Hepatocyte (in vitro differentiated cells): ENCODE data around the gene PLXND1. TPM values are rescaled to one million over a fixed set of nuclear protein-coding genes. Genes with fewer than 3 reads are reported as not detected.
"Not testable (repeated sequence)": the region's sequence is repeated elsewhere in the genome, so short reads cannot be mapped to it uniquely, and the experiment has no call there.

ENCODE experiments used
- DNase-seq: peaks from one replicate; pipeline ENCODE4 v3.0.0-alpha.2; 2016; ENCODE audit warnings: low spot score
- H2AFZ ChIP-seq: fragments of 200-600 bp; sonication (generic); 2 replicates; pipeline ENCODE4 v1.6.0; 2016; ENCODE audit warnings: antibody characterized with exemption, mild to moderate bottlenecking
- H3K27ac ChIP-seq: fragments of 200-600 bp; sonication (generic); 2 replicates; pipeline ENCODE4 v1.5.1; 2016; ENCODE audit warnings: mild to moderate bottlenecking
- H3K27me3 ChIP-seq: fragments of 200-600 bp; sonication (generic); 2 replicates; pipeline ENCODE4 v1.6.1; 2016
- H3K36me3 ChIP-seq: fragments of 200-600 bp; sonication (generic); replicated peaks from 2 replicates; pipeline ENCODE4 v1.5.1; 2016; ENCODE audit warnings: low read depth; ENCODE audit not compliant: insufficient read depth
- H3K4me1 ChIP-seq: fragments of 200-600 bp; sonication (generic); 2 replicates; pipeline ENCODE4 v1.5.1; 2016; ENCODE audit warnings: mild to moderate bottlenecking, moderate library complexity; ENCODE audit not compliant: insufficient read depth
- H3K4me2 ChIP-seq: fragments of 200-600 bp; sonication (generic); 2 replicates; pipeline ENCODE4 v1.6.0; 2016
- H3K4me3 ChIP-seq: fragments of 200-600 bp; sonication (generic); 2 replicates; pipeline ENCODE4 v1.5.1; 2016; ENCODE audit warnings: mild to moderate bottlenecking
- H3K79me2 ChIP-seq: fragments of 200-600 bp; sonication (generic); 2 replicates; pipeline ENCODE4 v1.6.0; 2017; ENCODE audit warnings: mild to moderate bottlenecking
- H3K9me2 ChIP-seq: fragments of 200-600 bp; sonication (generic); replicated peaks from 2 replicates; pipeline ENCODE4 v1.6.0; 2017; ENCODE audit warnings: mild to moderate bottlenecking; ENCODE audit not compliant: insufficient read depth
- H3K9me3 ChIP-seq: fragments of 200-600 bp; sonication (generic); 2 replicates; pipeline ENCODE4 v1.5.1; 2016; ENCODE audit warnings: low read depth, mild to moderate bottlenecking
- H4K20me1 ChIP-seq: fragments of 200-600 bp; sonication (generic); 2 replicates; pipeline ENCODE4 v1.6.0; 2016; ENCODE audit warnings: mild to moderate bottlenecking; ENCODE audit not compliant: insufficient read depth, poor library complexity, severe bottlenecking
- EZH2 ChIP-seq: fragments of 200-600 bp; sonication (generic); IDR thresholded peaks from 2 replicates; pipeline ENCODE4 v1.6.1; 2016; ENCODE audit warnings: antibody characterized with exemption, mild to moderate bottlenecking, borderline replicate concordance
- EZH2phosphoT487 ChIP-seq: fragments of 200-600 bp; sonication (generic); IDR thresholded peaks from one replicate; pipeline ENCODE4 v1.6.1; 2018; ENCODE audit warnings: antibody characterized with exemption, mild to moderate bottlenecking, low read depth, moderate library complexity; ENCODE audit not compliant: unreplicated experiment, severe bottlenecking
- WGBS: methylation state at CpG from one replicate; pipeline ENCODE4 v1.1.6; 2016; ENCODE audit warnings: low lambda C conversion rate; ENCODE audit errors: missing lambda C conversion rate; 5-methylcytosine and 5-hydroxymethylcytosine counted together
- polyA plus RNA-seq: library from polyadenylated mRNA; unstranded; fragments of >200 nt; fragmentation: Nextera tagmentation; extraction: Ambion mirVana; gene quantifications from 2 replicates; pipeline ENCODE4 v1.2.1, GENCODE V29; 2016
- total RNA-seq: library from RNA; depleted of rRNA; stranded (reverse); fragments of >200 nt; gene quantifications from 2 replicates; pipeline ENCODE4 v1.2.3, GENCODE V29; 2014
- TF ChIP-seq, protein P1 (sequence below): fragments of 200-600 bp; sonication (generic); IDR thresholded peaks from 2 replicates; pipeline ENCODE4 v1.5.1; 2016; ENCODE audit warnings: antibody characterized with exemption, mild to moderate bottlenecking; ENCODE audit not compliant: poor library complexity

PLXND1 gene
- total and polyA plus RNA-seq, 2 experiments from 2014 or later, result 36.3 to 45.3 TPM

DNA sequence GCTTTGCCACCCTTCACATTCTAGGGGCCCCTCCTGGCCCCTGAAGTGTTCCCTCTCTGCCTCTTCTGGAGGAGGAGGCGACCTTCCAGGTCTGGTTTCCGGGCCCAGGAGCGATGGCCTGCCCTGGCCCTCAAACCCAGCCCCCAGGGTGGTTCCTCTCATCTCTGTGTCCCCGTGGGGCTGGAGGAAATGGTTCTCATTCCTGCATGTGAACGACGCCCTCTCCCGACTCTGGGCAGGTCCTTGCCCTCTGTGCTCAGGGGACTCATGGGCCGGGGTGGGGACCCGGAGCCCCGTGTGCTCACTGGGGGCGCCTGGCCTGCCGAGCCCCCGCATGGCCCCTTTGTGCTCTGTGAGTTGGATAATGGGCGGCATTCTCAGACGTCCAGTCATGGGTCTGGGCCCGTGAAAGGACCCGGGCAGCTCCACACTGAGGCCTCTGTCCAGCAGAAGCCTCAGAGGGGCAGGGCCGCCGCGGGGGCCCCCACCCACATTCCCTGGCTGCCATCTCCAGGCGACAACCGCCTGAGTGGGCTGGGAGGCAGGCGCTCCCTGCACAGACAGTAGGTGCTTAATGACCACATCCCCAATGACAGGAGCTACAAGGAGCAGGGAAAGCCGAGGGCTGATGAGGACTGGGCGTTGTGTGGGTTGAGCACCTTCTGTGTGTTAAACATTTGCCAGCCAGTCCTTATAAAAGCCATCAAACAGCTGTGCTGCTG is 5.5 kb upstream of the PLXND1 start:
- TF ChIP-seq, protein P1, sequence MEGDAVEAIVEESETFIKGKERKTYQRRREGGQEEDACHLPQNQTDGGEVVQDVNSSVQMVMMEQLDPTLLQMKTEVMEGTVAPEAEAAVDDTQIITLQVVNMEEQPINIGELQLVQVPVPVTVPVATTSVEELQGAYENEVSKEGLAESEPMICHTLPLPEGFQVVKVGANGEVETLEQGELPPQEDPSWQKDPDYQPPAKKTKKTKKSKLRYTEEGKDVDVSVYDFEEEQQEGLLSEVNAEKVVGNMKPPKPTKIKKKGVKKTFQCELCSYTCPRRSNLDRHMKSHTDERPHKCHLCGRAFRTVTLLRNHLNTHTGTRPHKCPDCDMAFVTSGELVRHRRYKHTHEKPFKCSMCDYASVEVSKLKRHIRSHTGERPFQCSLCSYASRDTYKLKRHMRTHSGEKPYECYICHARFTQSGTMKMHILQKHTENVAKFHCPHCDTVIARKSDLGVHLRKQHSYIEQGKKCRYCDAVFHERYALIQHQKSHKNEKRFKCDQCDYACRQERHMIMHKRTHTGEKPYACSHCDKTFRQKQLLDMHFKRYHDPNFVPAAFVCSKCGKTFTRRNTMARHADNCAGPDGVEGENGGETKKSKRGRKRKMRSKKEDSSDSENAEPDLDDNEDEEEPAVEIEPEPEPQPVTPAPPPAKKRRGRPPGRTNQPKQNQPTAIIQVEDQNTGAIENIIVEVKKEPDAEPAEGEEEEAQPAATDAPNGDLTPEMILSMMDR, result no peak
- TF ChIP-seq EZH2 (no peak), EZH2phosphoT487 (no peak)
- Histone ChIP-seq H2AFZ (no peak overlapping the region), H3K4me3 (no peak overlapping the region), H3K79me2 (no peaks in the 10 kb centered on the region), H3K9me3 (no peaks in the 10 kb centered on the region), H3K27me3 (no peaks in the 10 kb centered on the region), H3K36me3 (no peaks in the 10 kb centered on the region), H3K9me2 (no peaks in the 10 kb centered on the region), H4K20me1 (no peaks in the 10 kb centered on the region), H3K4me2 (no peak overlapping the region), H3K4me1 (peaks cover 15% of the 10 kb centered on the region), H3K27ac (no peak overlapping the region)
- DNase-seq, result no peak
- WGBS, result 45% methylated on average over 25 of the region's 25 CpGs

DNA sequence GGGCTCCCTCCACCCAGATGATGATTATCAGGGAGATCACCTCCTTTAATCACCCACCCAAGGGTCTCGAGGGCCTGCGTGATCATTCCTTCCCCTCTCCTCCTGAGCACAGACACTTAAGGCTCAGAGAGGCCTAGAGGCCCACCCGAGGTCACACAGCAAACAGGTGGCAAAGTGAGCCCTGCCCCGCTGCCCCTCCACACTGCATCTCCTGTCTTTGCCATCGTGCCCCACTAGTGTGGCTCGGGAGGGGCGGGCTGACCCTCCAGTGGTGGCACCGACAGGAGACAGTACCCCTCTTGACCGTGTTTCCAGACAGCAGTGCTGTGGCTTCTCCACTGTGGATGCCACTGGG is 4.9 kb upstream of the PLXND1 start:
- Histone ChIP-seq H3K9me3 (no peaks in the 10 kb centered on the region), H3K27me3 (no peaks in the 10 kb centered on the region), H3K9me2 (no peaks in the 10 kb centered on the region), H3K4me1 (peaks cover 15% of the 10 kb centered on the region), H3K36me3 (no peaks in the 10 kb centered on the region), H3K79me2 (no peaks in the 10 kb centered on the region), H3K4me3 (no peak overlapping the region), H3K27ac (no peak overlapping the region), H3K4me2 (no peak overlapping the region), H4K20me1 (no peaks in the 10 kb centered on the region), H2AFZ (no peak overlapping the region)
- 90% methylated on average over 9 of the region's 9 CpGs for WGBS
- TF ChIP-seq EZH2phosphoT487, result no peak
- TF ChIP-seq, protein P1, result no peak
- no peak for TF ChIP-seq EZH2
- no peak for DNase-seq

DNA sequence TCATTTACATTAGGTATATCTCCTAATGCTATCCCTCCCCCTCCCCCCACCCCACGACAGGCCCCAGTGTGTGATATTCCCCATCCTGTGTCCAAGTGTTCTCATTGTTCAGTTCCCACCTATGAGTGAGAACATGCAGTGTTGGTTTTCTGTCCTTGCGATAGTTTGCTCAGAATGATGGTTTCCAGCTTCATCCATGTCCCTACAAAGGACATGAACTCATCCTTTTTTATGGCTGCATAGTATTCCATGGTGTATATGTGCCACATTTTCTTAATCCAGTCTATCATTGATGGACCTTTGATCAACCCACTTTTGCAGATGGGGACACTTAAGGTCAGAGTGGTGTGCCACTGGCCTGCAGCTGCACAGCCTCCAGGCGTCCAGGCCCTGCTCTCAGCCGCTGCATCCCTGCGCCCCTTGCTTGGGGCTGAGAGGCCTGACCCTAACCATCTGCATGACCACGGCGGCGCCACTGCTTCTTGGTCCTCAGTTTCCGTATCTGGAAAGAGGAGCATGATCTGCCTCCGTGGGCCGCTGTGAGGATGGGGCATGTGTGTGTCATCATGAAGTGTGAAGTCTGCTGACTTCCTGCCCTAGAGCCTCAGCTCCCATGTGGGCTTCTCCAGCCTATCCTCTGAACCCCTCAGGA is 4.4 kb upstream of the PLXND1 start:
- WGBS, result 96% methylated on average over 11 of the region's 11 CpGs
- H3K27me3 ChIP-seq, H3K4me2 ChIP-seq, DNase-seq, H3K36me3 ChIP-seq, H3K4me3 ChIP-seq, H3K27ac ChIP-seq, H2AFZ ChIP-seq, H3K79me2 ChIP-seq, H3K9me2 ChIP-seq, H3K9me3 ChIP-seq, H4K20me1 ChIP-seq: not testable (repeated sequence)
- H3K4me1 ChIP-seq, result peaks cover 16% of the 10 kb centered on the region

DNA sequence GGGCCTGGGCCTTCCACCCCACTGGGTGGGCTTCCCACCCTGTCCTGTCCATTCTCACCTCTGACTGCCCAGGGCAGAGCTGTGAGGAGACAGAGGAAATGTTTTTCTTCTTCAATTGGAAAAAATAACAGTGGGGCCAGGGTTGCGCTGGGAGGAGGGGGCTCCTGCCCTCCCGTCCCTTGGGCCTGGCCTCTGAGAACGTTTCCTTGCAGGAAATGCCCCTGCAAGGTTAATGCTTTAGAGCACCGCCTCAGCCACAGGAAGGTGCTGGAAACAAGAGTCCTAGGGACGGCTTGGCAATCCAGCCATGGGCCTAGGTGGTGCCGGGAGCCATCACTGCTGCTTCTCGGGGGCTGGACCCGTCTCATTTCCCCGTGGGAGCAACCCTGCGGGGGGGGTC is 3.8 kb upstream of the PLXND1 start:
- Histone ChIP-seq H3K79me2 (peaks cover 4% of the 10 kb centered on the region), H3K9me3 (no peaks in the 10 kb centered on the region), H3K4me1 (peaks cover 18% of the 10 kb centered on the region), H2AFZ (no peak overlapping the region), H3K27ac (no peak overlapping the region), H3K27me3 (peaks cover 5% of the 10 kb centered on the region), H3K36me3 (no peaks in the 10 kb centered on the region), H3K9me2 (no peaks in the 10 kb centered on the region), H3K4me3 (no peak overlapping the region), H3K4me2 (no peak overlapping the region), H4K20me1 (no peaks in the 10 kb centered on the region)
- DNase-seq, result no peak
- 68% methylated on average over 10 of the region's 10 CpGs for WGBS
- TF ChIP-seq EZH2phosphoT487 (no peak), EZH2 (no peak)
- TF ChIP-seq, protein P1, result no peak
